ENCODE data around the gene MTAP. TPM values are rescaled to one million over a fixed set of nuclear protein-coding genes. Genes with fewer than 3 reads are reported as not detected.

The MTAP gene
- total and polyA plus RNA-seq, 9 of the 15 experiments (the other 6 are each of a cell fraction or from before 2014, with no cell fraction given): 0.07 TPM; not detected in 8

DNA sequence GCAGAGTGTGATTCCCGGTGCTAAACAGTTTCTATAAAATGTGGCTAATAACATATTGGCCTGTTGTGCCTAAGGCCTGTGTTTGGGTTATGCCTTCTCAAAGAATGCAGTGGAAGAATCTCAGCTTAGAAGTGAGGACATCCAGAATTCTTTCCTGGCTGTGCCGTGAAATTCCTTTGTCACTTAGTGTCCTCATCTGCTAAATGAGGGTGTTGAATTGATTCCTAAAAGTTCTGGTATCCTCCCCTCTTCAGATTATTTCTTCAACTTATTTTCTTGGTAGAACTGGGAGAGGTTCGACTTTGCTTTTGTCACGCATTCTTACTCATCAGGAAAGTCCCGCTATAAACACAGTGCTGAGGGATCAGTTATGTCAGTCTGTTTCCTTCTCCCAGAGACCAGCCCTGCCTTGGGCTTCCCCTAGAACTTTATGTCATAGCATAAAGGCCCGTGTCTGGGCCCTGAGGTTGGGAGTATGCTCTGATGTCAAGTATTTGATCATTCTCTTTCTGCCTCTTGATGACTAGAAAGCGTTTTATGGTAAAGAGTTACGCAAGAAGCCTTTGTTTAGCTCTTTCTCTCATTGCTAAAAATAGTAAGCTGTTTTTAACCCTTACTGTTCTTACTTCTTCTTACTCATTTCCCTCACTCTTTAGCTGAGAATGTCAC lies 29.5 kb downstream of the MTAP start:
- ChIA-PET CTCF (ENCODE audit: low intra/inter-chr PET ratio) (no interaction called here), POLR2A (no interaction called here)
- Histone ChIP-seq H3K9ac (ENCODE audit: insufficient read depth in 1 of 2, low read depth in 2 of 2, low read length in 2 of 2) (no peak overlapping the region), H3K27ac (ENCODE audit: extremely low read depth, low read depth, low read length) (no peak overlapping the region), H3K27me3 (ENCODE audit: control insufficient read depth in 2 of 2, insufficient read depth in 2 of 2, low read length in 2 of 2) (no peaks in the 10 kb centered on the region), H3K4me3 (no peak overlapping the region), H4K20me1 (replicated peaks; ENCODE audit: control insufficient read depth, insufficient read depth, low read length) (no peaks in the 10 kb centered on the region), H3K4me1 (replicated peaks in 1 of 2; ENCODE audit: control insufficient read depth in 2 of 2, insufficient read depth in 2 of 2, low read length in 2 of 2) (no peaks in the 10 kb centered on the region), H3K79me2 (ENCODE audit: control insufficient read depth, insufficient read depth, low read length) (no peaks in the 10 kb centered on the region), H3K9me1 (ENCODE audit: control insufficient read depth, insufficient read depth, low read length) (no peaks in the 10 kb centered on the region), H3K36me3 (ENCODE audit: control insufficient read depth, insufficient read depth, low read length) (no peaks in the 10 kb centered on the region), H3K9me3 (replicated peaks; ENCODE audit: control insufficient read depth, insufficient read depth, low read depth, low read length) (no peaks in the 10 kb centered on the region), H3K4me2 (ENCODE audit: insufficient read depth, low read length) (no peak overlapping the region), H2AFZ (ENCODE audit: low read depth, low read length) (no peak overlapping the region)
- FAIRE-seq (no peak), DNase-seq (ENCODE audit: extremely low read depth in 1 of 4, low spot score in 3 of 4) (no peak), ATAC-seq (no peak)
- intact Hi-C loops (cut with micrococcal nuclease) (no loop called here), in situ Hi-C loops (cut with MboI) (no loop called here)
- TF ChIP-seq KLF10 (CRISPR knock-in tag; IDR thresholded peaks at IDR 0.05): no peak
- no CpG with 5 or more reads among the region's 8 CpGs for WGBS (ENCODE audit: insufficient coverage, low coverage, missing lambda C conversion rate)
- no TSS peak for BruUV-seq (replicated peaks)

DNA sequence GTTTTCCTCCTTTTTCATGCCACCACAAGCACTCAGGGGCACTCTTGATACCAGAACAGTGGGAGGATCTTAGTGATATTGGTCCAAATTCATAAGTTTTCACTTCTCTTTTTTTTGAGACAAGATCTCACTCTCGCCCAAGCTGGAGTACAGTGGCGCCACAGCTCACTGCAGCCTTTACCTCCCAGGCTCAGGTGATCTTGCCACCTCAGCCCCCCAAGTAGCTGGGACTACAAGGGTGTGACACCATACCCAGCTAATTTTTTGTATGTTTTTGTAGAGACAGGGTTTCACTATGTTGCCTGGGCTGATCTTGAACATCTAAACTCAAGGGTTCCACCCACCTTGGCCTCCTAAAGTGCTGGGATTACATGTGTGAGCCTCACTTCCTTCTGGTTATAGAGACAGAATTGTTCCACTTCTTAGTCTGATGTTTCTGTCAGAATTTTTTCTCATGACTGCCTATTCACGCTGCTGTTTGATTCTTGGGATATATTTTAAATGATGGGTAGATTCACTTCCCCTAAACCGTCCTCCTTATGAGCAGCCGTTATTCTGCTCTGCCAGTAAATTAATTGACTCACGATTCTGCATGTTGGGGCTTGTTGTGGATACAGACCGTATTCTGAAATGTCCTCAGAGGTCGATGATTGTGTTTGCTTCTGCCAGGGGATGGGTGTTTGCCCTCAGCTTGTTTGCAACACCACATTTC lies 30.8 kb downstream of the MTAP start:
- POLR2A ChIA-PET: no interaction called here
- in situ Hi-C loops (cut with MboI): no loop called here
- H3K4me2 ChIP-seq (ENCODE audit: insufficient read depth, low read length): no peak overlapping the region
- DNase-seq (ENCODE audit: extremely low read depth in 1 of 4, low spot score in 3 of 4): no peak
- intact Hi-C loops (cut with micrococcal nuclease): no loop called here
- no peak for TF ChIP-seq NFRKB (IDR thresholded peaks at IDR 0.05; ENCODE audit: low read depth)
- no peak for TF ChIP-seq EP400 (IDR thresholded peaks at IDR 0.05)
- no peak for TF ChIP-seq ZNF224 (CRISPR knock-in tag; IDR thresholded peaks at IDR 0.05)
- TF ChIP-seq, protein P1, sequence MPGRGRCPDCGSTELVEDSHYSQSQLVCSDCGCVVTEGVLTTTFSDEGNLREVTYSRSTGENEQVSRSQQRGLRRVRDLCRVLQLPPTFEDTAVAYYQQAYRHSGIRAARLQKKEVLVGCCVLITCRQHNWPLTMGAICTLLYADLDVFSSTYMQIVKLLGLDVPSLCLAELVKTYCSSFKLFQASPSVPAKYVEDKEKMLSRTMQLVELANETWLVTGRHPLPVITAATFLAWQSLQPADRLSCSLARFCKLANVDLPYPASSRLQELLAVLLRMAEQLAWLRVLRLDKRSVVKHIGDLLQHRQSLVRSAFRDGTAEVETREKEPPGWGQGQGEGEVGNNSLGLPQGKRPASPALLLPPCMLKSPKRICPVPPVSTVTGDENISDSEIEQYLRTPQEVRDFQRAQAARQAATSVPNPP (IDR thresholded peaks at IDR 0.05; ENCODE audit: borderline replicate concordance, insufficient read depth, insufficient read length): no peak
- no peak for TF ChIP-seq FOSL1 (tag; conservative IDR thresholded peaks at IDR 0.05)
- TF ChIP-seq MAFK (IDR thresholded peaks at IDR 0.05; ENCODE audit: low read length): no peak
- TF ChIP-seq ZNF316 (IDR thresholded peaks at IDR 0.05): no peak
- no peak for TF ChIP-seq ZNF311 (CRISPR knock-in tag; IDR thresholded peaks at IDR 0.05)
- TF ChIP-seq NR2F6 (CRISPR knock-in tag; IDR thresholded peaks at IDR 0.05): no peak
- TF ChIP-seq KAT8 (IDR thresholded peaks at IDR 0.05; ENCODE audit: low read depth): no peak
- no peak for FAIRE-seq
- H3K36me3 ChIP-seq (ENCODE audit: control insufficient read depth, insufficient read depth, low read length): no peaks in the 10 kb centered on the region
- H3K79me2 ChIP-seq (ENCODE audit: control insufficient read depth, insufficient read depth, low read length): no peaks in the 10 kb centered on the region
- CTCF ChIA-PET (ENCODE audit: low intra/inter-chr PET ratio): no interaction called here
- BruUV-seq (replicated peaks): no TSS peak
- no peak overlapping the region for H3K27ac ChIP-seq (ENCODE audit: extremely low read depth, low read depth, low read length)
- H3K9ac ChIP-seq (ENCODE audit: insufficient read depth in 1 of 2, low read depth in 2 of 2, low read length in 2 of 2): no peak overlapping the region
- H3K4me1 ChIP-seq (replicated peaks in 1 of 2; ENCODE audit: control insufficient read depth in 2 of 2, insufficient read depth in 2 of 2, low read length in 2 of 2): no peaks in the 10 kb centered on the region
- no CpG with 5 or more reads among the region's 8 CpGs for WGBS (ENCODE audit: insufficient coverage, low coverage, missing lambda C conversion rate)
- H3K4me3 ChIP-seq: no peak overlapping the region
- H3K27me3 ChIP-seq (ENCODE audit: control insufficient read depth in 2 of 2, insufficient read depth in 2 of 2, low read length in 2 of 2): no peaks in the 10 kb centered on the region
- H3K9me3 ChIP-seq (replicated peaks; ENCODE audit: control insufficient read depth, insufficient read depth, low read depth, low read length): no peaks in the 10 kb centered on the region
- no peak for ATAC-seq
- H4K20me1 ChIP-seq (replicated peaks; ENCODE audit: control insufficient read depth, insufficient read depth, low read length): no peaks in the 10 kb centered on the region
- no peak overlapping the region for H2AFZ ChIP-seq (ENCODE audit: low read depth, low read length)
- no peaks in the 10 kb centered on the region for H3K9me1 ChIP-seq (ENCODE audit: control insufficient read depth, insufficient read depth, low read length)
